Measurements from ENCODE around the gene CHD2.
"Not testable (repeated sequence)": the region's sequence is repeated elsewhere in the genome, so short reads cannot be mapped to it uniquely, and the experiment has no call there.

The CHD2 gene

DNA sequence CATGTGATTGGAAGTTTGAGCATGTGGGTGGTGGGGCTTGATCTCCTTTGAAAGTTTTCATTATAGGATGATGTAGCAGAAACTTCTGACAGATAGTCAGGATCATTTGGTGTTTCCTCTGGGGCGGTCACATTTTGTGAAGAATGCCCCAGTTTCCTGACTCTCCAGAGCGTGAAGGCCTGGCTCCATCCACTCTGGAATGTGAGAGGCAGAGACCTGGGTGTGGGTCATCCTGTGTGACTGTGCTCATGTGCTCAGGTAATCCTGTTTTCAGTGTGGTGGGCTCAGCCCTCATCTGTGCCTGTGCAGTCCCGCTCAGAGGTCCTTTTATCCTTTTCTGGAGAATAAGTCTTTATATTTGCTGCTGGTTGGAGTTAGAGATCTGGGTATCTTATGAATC, 107.9 kb downstream of the CHD2 start:
- in situ Hi-C loops (cut with HindIII; ENCODE audit: low sequenced_read_pairs), result no loop called here

DNA sequence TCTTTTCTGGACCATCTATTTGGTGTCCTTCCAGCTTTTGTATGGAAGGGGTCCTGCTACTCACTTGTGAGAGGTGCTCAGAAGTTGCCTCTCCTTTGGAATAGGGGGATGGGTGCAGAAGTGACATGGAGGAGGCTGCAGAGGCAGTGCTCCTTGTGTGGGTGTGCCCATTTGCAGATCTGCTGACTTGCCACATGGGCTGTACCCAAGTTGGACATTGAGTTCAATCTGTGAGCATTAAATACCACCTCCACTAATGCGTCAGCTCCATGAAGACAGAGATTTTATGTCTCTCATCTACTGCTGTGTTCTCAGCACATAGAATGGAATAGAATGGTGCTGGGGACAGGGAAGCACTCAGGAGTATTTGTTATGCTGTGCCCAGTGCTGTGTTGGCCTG, 112.7 kb downstream of the CHD2 start:
- in situ Hi-C loops (cut with HindIII; ENCODE audit: low sequenced_read_pairs), result no loop called here

DNA sequence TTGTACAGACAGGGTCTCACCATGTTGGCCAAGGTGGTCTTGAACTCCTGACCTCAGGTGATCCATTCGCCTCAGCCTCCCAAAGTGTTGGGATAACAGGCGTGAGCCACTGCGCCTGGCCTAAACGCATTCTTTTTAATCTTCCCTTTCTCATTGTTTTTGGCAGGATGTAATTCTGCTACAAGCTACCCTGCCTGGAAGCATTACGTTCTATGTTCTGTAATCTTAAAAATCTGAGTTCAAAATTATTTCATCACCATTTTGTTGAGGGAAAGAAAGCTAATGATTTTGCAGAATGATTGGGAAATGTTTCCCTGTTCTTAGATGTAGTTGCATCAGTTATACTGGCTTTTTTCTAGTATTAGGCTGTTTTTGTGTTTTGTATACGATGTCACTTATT, 117.4 kb downstream of the CHD2 start:
- in situ Hi-C loops (cut with HindIII; ENCODE audit: low sequenced_read_pairs), result no loop called here

DNA sequence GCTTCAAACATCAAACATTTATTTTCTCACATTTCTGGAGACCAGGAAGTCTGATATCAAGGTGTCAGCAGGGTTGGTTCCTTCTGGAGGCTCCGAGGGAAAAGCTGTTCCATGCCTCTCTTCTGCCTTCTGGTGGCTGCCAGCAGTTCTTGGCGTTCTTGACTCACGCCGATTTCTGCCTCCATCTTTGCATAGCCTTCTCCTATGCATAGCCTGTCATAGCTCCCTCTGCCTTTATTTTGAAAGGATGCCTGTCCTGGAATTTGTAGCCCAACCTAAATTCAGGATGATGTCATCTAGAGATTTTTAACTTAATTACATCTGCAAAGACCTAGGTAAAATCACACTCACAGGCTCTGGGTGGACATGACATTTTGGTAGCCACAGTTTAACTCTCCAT, 118.5 kb downstream of the CHD2 start:
- in situ Hi-C loops (cut with HindIII; ENCODE audit: low sequenced_read_pairs), result no loop called here

DNA sequence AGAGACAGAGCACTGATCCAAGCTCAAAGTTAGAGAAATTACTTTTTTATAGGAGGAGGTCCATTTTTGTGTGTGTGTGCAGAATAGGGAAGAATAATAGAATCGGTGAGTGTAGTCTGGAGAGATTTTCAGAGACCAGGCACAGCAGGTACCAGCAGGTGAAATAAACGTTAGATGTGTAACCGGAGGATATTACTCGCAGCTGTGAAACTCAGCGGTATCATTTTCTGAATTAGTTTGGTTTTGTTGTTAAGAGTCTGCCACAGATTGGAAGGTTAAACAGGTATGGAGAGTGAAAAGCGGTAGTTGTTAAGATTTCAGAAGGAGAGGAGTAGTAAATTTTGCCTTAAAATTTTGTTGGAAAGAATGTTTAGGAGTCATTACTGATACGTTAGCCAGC, 119.0 kb downstream of the CHD2 start:
- in situ Hi-C loops (cut with HindIII; ENCODE audit: low sequenced_read_pairs), result no loop called here

DNA sequence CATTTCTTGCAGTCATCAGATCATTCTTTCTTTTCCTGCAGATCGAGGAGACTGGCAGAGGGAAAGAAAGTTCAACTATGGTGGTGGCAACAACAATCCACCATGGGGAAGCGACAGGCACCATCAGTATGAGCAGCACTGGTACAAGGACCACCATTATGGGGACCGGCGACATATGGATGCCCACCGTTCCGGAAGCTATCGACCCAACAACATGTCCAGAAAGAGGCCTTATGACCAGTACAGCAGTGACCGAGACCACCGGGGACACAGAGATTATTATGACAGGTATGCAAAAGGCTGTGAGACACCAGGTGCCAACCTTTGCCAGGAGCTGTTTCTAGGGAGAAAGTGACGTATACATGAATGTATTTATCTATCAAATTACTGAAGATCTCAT, 119.8 kb downstream of the CHD2 start:
- in situ Hi-C loops (cut with HindIII; ENCODE audit: low sequenced_read_pairs), result no loop called here

DNA sequence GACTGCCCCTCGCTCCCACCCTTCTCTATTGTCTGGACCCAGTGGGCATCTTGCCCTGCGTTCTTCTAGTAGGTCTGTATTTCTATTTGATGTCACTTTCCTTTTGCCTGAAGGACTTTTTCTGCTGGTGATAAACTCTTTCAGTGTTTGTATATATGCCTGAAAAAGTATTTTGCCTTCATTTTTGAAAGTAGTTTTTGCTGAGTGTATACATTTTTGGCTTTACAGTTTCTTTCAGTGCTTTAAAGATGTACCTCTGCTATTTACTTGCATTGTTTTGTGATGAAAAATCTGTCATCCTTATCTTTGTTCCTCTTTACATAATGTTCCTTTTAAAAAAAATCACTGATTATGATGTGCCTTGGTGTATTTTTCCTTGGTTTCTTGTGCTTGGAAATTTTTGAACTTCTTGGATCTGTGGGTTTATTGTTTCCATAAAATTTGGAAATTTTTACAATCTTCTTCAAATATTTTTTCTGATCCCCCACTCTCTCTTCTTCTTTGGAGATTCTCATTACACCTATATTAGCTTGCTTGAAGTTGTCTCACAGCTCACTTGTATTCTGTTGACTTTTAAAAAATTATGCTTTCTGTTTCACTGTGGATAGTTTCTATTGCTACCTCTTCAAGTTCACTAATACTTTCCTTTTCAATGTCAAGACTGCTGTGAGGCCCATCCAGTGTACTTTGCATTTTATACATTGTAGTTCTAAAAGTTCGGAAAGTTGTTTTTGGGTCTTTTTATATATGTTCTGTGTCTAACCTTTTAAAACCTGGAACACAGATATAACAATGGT, 121.0 kb downstream of the CHD2 start:
- in situ Hi-C loops (cut with HindIII; ENCODE audit: low sequenced_read_pairs), result no loop called here

DNA sequence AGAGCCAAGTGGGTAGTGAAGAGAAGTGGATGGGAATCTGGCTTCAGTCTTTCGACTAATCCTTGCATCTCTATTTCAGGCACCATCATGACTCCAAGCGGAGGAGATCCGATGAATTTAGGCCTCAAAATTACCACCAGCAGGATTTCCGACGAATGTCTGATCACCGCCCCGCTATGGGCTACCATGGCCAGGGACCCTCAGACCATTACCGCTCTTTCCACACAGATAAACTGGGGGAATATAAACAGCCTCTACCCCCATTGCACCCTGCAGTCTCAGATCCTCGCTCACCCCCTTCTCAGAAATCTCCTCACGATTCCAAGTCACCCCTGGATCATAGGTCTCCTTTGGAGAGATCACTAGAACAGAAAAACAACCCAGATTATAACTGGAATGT, 124.2 kb downstream of the CHD2 start:
- in situ Hi-C loops (cut with HindIII; ENCODE audit: low sequenced_read_pairs), result no loop called here

DNA sequence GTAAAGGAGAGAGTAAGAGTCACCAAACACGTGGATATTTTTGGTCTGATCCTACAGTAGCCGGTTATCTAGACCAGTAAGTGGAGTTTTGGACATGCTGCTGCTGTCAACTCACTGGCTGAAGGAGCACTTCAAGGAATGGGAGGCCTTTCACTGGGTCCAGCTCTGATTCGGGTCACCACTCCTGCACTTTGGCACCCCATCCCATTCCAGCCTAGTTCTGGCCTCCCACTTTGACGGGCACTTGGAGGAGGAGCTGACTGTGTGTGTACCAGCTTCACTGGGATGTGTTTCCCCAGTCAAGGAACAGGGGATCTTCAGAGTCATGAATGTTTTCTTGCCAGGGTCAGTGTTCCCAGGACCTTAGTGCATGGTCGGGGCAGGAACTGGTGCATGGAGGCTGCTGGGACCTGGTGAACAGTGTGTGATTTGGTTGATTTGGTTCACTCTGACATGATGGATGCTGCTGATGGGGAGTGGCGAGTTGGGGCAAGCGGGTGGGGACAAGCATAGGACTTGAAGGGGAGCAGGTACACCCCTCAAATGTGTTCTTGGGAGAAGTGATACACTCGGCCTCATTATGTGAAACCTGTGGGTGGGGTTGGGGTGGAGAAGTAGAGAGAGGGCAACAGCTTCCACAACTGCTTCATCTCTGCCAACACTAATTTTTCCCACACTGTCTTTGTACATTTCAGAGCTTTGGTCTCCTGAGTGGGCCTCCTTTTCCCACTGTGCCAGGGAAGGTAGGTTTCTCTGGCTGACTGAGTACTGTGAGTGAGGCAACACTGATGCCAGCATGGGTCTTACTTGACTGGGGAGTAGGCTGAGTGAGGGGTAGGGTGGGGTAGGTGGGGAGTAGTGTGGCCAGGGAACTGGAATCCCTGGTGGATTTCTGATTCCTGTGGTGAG, 124.8 kb downstream of the CHD2 start:
- in situ Hi-C loops (cut with HindIII; ENCODE audit: low sequenced_read_pairs), result no loop called here

DNA sequence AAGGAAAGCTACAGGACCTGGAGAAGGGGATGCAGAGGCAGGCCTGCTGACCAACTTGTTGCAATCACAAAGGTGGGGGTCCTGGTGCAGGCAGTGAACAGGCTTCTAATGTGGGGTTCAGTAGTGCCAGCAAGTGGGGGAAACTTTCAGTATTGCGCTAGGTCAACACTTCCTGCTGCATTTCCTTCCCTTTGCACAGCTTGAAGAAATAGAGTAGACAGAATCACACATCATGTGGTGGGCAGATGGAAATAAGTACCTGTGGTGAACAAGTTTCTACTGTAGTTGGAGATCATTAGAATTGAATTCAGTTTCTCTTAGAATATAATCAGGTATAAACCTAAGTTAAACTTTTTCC, 125.5 kb downstream of the CHD2 start:
- in situ Hi-C loops (cut with HindIII; ENCODE audit: low sequenced_read_pairs), result no loop called here

DNA sequence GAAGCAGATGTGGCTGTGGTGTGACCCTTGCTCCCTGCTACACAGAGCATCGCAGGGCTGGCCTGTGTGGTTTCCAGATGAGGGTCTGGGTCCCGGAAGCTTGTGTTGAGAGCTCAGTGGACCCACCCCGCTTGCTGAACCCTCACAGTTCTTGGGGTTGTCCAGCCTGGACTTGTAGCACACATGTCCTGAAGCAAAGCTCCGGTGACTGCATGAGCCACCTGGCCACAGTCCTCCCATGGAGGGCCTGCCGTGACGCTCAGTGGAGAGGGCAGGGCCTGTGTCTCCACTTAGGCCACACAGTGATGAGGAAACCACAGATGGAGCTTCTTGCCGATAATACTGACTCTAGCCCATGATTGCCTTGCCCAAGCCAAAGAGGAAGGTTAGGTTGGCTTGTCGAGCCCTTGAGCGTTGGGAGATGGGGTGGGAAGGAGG, 126.3 kb downstream of the CHD2 start:
- in situ Hi-C loops (cut with HindIII; ENCODE audit: low sequenced_read_pairs), result no loop called here

DNA sequence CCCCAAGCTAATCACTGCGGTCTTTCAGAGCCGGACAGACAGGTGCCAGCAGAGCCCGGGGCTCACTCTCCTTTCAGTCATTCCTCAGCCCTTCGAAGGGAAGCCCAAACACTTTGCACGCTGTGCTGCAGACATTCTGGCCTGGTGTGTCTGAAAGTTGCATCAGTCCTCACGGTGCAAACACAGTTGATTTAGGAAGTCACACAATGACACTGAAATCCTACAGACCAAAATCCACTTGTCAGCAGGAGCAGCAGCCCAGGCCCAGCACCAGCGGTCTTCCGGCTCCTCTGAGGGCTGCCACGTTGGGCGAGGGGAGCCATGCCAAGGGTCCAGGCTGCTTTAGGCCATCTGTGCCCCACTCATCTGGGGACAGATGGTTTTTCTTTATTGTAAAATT, 127.3 kb downstream of the CHD2 start:
- in situ Hi-C loops (cut with HindIII; ENCODE audit: low sequenced_read_pairs), result no loop called here

DNA sequence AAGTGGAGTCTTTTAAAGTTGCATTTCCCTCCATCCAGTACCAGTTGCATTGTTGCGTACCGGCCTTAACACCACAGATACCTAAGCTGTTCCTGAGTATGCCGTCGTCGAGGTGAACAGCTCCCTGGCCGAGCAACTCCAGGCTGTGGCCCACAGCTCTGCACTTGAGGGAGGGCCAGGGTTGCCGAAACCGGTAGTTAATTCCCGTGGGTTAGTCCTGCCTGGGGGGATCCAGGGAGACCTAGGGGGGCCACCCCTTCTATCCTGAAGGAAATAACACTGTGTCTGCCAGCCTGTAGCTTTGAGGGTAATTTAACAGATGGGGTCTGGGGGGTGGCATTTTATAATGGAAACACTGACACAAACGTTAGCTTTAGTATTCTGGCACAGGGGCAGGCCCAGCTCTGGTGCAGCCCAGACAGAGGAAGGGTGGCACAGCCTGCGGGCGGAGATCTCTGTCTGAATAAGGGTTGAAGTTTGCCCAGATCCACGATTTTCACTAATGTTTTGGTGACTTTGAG, 128.0 kb downstream of the CHD2 start:
- in situ Hi-C loops (cut with HindIII; ENCODE audit: low sequenced_read_pairs), result no loop called here

DNA sequence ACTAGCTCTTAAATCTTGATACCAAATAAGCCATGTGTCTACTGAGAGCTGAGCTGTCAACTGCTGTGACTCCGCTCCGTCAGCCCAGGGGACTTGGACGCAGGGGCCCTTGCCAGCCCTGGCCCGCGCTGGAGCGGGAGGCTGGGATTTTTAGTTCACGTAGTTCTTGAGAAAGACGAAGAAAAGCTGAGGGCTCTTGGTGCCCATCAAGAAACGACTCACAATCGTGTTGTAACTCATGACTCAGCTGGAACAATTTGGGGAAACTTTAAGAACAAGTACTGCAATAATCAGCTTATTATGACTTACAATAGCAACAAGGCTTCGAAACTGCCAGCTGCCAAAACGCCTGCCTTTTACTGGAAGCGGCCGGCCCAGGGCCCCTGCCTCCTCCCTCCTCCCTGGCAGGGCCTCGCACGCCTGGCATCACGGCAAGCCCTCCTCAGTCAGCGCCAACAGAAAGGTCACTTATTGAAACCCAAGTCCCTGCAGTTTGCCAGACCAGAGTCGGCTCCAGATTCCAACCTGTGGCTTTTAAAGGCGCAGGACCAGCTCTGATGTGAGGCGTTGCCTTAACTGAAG, 128.6 kb downstream of the CHD2 start:
- in situ Hi-C loops (cut with HindIII; ENCODE audit: low sequenced_read_pairs), result no loop called here

DNA sequence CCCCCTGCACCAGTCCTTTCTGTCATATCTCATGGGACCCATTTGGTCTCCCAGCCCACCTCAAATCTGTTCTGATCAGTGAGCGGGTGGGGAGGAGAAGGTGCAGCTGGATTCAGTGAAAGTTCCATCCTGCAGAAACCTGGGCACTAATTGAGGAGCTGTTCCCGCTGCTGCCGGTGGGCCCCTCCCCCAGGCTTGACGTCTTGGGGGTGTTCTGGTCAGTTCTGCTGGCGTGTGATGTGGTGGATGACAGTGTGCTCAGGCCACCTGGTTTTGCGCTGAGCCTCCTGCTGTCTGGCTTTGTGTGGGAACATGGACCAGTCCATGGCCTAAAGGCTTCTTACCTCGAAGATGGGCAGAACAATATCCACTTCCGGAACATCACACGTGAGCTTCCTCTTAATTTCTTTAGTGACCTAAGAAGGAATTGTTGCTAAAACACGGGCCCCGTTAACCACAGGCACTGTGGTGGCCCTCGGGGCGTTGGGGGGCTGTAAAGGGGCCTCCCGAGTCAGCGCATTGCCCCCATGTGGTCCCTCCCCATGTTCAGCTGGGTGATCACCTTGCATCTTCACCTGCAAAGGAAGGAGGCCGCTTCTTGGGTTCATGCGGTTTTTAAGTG, 129.2 kb downstream of the CHD2 start:
- in situ Hi-C loops (cut with HindIII; ENCODE audit: low sequenced_read_pairs), result no loop called here

DNA sequence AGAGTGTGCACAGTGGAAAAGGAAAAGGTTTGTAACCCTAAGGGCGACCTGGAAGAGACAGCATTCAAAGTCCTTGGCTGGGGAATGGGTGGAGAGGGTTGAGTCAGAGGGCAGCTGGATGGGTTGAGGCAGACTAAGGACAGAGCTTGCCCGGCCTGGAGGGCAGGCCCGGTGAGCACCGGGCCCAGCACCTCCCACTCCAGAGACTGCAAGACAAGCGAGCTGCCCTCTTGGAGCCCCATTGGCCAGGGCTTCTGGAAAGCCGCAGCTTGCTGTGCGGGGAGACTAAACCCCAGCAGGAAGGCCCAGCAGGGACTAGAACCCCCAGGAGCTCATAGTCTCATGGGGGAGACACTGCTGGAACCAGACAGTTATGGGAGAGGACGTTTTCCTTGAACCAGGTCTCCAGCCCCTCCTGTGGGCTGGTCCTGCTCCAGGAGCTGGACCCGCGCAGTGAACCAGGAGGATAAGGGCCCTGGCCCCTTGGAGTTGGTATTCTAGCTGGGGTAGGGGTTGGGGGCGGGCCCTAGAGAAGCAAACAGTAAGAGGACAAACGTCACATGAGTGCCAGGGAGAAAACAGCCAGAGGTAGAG, 129.8 kb downstream of the CHD2 start:
- in situ Hi-C loops (cut with HindIII; ENCODE audit: low sequenced_read_pairs), result no loop called here

DNA sequence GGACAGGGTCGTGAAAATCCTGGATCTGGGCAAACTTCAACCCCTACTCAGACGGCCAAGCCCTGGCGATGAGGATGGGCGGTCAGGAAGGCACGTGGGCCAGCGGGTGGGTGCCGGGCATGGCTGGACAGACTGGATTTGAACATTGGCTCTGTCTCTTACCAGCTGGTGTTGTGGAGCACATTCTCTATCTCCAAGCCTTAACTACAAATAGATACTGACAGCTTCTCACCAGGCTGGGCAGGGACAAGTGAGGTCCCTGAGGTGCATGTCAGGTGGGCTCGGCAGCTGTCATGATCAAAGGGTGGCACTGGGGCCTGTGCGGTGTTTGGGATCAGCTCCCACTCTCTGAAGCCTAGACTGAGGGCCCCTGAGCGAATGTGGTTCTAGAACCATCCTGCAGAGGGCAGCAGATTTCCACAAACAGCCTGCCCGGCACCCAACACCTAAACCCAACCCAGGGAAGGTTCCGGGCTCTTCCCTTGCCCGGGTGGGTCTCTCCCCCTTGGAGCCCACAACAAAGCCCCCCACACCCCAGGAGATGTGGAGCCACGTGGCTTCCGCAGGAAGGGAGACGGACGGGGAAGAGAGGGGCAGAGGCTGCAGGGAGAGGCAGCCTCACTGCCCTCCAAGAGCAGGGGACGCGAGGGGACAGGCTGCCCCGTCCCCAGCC, 130.4 kb downstream of the CHD2 start:
- in situ Hi-C loops (cut with HindIII; ENCODE audit: low sequenced_read_pairs), result no loop called here

DNA sequence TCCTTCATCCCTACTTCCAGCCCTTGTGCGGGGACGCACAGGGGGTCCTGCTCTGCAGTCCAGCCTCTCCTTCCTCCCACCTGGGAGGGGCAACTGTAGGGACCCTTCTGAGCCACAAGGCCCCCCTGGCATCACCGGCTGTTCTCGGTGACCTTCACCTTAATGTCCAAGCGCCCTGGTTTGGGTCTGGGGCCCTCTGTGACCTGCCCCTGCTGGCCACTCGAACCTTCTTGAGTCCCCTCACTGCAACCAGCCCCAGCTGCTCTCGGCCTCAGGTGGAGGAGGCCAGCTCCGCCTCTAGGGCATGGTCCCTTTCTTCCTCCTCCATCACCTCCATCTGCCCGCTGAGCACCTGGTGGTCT, 131.0 kb downstream of the CHD2 start:
- in situ Hi-C loops (cut with HindIII; ENCODE audit: low sequenced_read_pairs), result no loop called here

DNA sequence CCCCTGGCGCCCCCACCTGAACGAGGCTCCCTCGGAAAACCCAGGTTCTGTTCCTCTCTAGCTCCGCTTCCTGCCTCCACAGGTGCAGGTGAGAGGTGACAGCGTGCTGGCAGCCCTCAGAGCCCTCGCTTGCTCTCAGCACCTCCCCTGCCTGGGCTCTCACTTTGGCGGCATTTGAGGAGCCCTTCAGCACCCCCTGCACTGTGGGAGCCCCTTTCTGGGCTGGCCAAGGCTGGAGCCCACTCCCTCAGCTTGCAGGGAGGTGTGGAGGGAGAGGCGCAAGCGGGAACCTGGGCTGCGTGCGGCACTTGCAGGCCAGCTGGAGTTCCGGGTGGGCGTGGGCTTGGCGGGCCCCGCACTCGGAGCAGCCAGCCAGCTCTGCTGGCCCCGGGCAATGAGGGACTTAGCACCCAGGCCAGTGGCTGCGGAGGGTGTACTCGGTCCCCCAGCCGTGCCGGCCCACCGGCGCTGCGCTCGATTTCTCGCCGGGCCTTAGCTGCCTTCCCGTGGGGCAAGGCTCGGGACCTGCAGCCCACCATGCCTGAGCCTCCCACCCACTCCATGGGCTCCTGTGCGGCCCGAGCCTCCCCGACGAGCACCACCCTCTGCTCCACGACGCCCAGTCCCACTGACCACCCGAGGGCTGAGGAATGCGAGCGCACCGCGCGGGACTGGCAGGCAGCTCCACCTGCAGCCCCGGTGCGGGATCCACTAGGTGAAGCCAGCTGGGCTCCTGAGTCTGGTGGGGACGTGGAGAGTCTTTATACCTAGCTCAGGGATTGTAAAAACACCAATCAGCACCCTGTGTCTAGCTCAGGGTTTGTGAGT, 131.6 kb downstream of the CHD2 start:
- in situ Hi-C loops (cut with HindIII; ENCODE audit: low sequenced_read_pairs), result not testable (repeated sequence)
